Suprapubic skin (tissue), 4 donors: Measurements from ENCODE around the gene TEX261.

Experiments used
- EP300 ChIP-seq: sonication (generic); formaldehyde crosslinking; IDR thresholded peaks from one replicate; pipeline ENCODE4 v1.6.1; 2017; ENCODE audit warnings: antibody characterized with exemption
- POLR2A ChIP-seq, 2 donors: fragments of 450-650 bp; IDR thresholded peaks; one replicate each; pipeline ENCODE4 v1.6.1; 2017; ENCODE audit warnings: antibody characterized with exemption in 2 of 2, mild to moderate bottlenecking in 2 of 2, moderate library complexity in 2 of 2
- POLR2AphosphoS5 ChIP-seq, 3 donors: sonication (generic); formaldehyde crosslinking; IDR thresholded peaks; one replicate each; pipeline ENCODE4 v1.6.1; 2017; ENCODE audit warnings: antibody characterized with exemption in 3 of 3
- TF ChIP-seq, protein P1 (sequence below), 2 donors: fragments of 200-600 bp in 1 of 2; fragments of 450-650 bp in 1 of 2; sonication (generic) in 1 of 2; IDR thresholded peaks; one replicate each; pipeline ENCODE4 v1.5.1; 2016 to 2019; ENCODE audit warnings: antibody characterized with exemption in 2 of 2, mild to moderate bottlenecking in 1 of 2, moderate library complexity in 1 of 2

DNA sequence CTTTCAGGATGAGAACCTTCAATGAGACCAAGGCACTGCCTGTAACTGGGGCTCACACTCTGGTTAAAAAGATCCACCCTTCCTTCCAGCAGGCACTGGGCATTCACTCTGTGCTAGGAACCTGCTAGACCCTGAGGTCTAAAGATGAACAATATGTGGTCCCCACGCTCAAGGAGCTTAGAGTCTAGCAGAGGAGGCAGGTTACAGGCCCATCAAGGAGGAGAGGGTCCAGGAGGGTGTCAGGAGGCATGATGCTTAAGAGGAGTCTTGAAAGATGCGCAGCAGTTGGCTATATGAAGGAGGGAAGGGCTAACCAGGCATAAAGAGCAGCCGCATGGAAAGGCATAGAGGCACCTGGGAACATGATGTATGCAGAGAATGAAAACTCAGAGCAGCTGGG, 11.7 kb downstream of the TEX261 start:
- TF ChIP-seq, protein P1, sequence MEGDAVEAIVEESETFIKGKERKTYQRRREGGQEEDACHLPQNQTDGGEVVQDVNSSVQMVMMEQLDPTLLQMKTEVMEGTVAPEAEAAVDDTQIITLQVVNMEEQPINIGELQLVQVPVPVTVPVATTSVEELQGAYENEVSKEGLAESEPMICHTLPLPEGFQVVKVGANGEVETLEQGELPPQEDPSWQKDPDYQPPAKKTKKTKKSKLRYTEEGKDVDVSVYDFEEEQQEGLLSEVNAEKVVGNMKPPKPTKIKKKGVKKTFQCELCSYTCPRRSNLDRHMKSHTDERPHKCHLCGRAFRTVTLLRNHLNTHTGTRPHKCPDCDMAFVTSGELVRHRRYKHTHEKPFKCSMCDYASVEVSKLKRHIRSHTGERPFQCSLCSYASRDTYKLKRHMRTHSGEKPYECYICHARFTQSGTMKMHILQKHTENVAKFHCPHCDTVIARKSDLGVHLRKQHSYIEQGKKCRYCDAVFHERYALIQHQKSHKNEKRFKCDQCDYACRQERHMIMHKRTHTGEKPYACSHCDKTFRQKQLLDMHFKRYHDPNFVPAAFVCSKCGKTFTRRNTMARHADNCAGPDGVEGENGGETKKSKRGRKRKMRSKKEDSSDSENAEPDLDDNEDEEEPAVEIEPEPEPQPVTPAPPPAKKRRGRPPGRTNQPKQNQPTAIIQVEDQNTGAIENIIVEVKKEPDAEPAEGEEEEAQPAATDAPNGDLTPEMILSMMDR (IDR thresholded peaks at IDR 0.05) = no peak
- TF ChIP-seq POLR2AphosphoS5 (IDR thresholded peaks at IDR 0.05) (no peak), POLR2A (IDR thresholded peaks at IDR 0.05) (no peak), EP300 (no peak)
